DMS114 treated with DMSO at 0.1 percent for 48 hours (cell line): Measurements from ENCODE around the gene WASF3.
"Not testable (repeated sequence)": the region's sequence is repeated elsewhere in the genome, so short reads cannot be mapped to it uniquely, and the experiment has no call there.

Experiments
- DNase-seq: peaks from one replicate; lab custom pipeline; 2025; ENCODE audit not compliant: unreplicated experiment; lab: John Stamatoyannopoulos, UW

WASF3 gene

GRCh38 chr13:26711211-26711610, 153.7 kb downstream of the WASF3 start:
- no peak for DNase-seq

DNA sequence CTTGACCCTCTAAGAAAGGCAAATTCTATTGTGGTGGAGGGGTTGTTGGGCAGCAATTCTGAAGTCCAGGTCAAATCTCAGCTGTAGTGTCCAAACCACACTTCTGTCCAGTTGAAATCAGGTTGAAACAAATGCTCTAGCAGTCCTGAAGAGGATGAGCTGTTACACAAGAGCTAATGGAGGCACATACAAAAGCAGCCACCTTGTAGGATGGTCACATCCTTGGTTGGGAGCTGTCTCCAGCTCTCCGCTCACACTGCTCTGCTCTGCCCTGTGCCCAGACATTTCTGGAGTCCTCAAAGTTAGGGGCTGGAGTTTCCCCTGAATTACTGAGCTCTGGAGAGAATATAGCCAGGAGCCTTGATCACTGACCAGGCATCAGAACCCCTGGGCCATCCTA, 155.9 kb downstream of the WASF3 start:
- no peak for DNase-seq

DNA sequence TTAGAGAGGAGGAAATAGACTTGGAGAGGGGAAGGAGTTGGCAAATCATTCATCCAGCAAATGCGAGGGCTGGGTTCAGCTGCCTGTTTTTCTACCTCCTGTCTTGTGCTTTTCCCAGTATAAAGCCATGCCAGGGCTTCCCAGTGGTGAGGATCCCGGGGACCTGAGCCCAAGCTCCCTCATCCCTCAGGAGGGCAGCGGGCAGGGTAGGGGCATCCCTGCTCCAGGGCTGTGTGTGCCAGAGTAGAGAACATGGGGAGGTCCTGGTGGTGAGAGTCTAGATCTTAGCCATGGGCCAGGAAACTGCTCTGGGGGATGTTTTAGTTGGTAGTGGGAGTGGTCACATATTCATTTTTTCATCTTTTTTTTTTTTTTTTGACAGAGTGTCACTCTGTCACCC, 159.5 kb downstream of the WASF3 start:
- no peak for DNase-seq

DNA sequence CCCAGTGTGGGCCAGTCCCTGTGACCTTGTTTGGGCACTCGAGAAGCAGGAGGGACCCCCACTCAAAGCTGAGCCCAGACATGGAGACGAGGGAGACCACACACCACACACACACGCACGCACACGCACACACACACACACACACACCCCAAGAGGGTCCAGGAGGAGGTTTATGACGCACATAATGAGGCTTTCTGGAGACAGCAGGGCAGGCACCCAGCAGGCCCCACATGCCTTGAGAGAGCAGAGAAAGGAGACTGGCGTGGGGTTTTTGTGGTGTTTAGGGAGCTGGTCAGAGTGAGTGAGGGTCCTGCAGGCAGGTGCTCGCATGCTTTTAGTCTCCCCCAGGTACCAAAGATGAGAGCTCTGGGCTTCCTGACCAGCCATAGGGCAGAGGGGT, 160.7 kb downstream of the WASF3 start:
- no peak for DNase-seq

GRCh38 chr13:26718872-26719271, 161.4 kb downstream of the WASF3 start:
- no peak for DNase-seq

DNA sequence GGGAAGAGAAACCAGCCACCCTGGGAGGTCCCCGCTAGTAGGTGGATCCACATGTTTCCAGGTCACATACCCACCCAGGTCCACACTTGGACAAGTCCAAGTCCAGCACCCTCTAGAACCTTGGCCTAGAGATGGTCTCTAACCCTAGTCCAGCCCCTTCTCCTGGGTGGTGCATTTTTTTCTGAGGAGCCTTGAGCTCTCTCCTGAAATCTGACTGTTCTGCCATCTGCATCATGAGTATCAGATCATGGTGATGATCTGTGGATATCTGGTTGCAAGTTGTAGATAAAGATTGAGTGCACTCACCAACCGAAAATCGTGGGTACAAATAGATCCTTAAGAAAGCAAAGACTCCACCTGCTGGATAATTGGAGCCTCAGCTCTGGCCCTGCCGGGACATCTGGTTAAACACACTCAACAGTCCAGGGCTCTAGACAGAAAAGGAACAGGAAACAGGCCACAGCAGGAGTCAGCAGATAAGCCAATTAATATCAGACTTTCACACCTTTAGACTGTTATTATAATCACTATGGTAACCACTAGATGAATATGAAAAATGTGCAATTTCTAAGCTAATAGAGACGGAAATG, 162.0 kb downstream of the WASF3 start:
- DNase-seq, result no peak

GRCh38 chr13:26721251-26722121, 164.0 kb downstream of the WASF3 start:
- DNase-seq, result no peak

GRCh38 chr13:26722321-26722720, 164.8 kb downstream of the WASF3 start:
- no peak for DNase-seq

DNA sequence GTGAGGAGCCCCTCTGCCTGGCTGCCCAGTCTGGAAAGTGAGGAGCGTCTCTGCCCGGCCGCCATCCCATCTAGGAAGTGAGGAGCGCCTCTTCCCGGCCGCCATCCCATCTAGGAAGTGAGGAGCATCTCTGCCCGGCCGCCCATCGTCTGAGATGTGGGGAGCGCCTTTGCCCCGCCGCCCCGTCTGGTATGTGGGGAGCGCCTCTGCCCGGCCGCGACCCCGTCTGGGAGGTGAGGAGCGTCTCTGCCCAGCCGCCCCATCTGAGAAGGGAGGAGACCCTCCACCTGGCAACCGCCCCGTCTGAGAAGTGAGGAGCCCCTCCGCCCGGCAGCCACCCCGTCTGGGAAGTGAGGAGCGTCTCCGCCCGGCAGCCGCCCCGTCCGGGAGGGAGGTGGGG, 166.1 kb downstream of the WASF3 start:
- DNase-seq, result not testable (repeated sequence)

GRCh38 chr13:26726684-26727083, 169.2 kb downstream of the WASF3 start:
- DNase-seq, result no peak

- no peak for DNase-seq
These were observed 169.6 kb downstream of the WASF3 start for GRCh38 chr13:26727122-26727521.

- DNase-seq, result no peak
These were observed 170.2 kb downstream of the WASF3 start for GRCh38 chr13:26727633-26728032.

GRCh38 chr13:26735677-26736076, 178.2 kb downstream of the WASF3 start:
- DNase-seq, result no peak
